Measurements from ENCODE around the gene AFF3. TPM values are rescaled to one million over a fixed set of nuclear protein-coding genes. Genes with fewer than 3 reads are reported as not detected.

AFF3 gene
- total and polyA plus RNA-seq, 2 of the 8 experiments (the other 6 are each of a cell fraction or from before 2014, with no cell fraction given) = 0.27 to 3.0 TPM

DNA sequence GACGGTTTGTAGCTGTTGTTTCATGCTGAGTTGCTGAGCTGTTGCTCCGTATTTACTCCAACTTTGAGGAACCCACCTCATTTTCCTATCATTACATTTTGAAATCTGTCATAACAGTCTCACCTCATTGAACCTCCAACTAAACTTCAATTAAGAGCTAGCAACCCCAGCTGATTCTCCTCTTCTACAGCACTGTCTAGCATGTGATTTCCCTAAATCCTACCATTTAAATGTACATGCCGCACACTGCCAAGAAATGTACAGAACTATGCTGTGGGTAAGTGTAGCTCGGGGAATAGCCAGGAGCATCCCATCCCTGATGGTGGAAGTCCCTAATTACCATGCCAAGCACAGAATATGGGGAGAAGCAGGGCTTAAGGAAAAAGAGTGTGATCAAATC is 299.9 kb downstream of the AFF3 start (continued):
- TF ChIP-seq, protein P1, sequence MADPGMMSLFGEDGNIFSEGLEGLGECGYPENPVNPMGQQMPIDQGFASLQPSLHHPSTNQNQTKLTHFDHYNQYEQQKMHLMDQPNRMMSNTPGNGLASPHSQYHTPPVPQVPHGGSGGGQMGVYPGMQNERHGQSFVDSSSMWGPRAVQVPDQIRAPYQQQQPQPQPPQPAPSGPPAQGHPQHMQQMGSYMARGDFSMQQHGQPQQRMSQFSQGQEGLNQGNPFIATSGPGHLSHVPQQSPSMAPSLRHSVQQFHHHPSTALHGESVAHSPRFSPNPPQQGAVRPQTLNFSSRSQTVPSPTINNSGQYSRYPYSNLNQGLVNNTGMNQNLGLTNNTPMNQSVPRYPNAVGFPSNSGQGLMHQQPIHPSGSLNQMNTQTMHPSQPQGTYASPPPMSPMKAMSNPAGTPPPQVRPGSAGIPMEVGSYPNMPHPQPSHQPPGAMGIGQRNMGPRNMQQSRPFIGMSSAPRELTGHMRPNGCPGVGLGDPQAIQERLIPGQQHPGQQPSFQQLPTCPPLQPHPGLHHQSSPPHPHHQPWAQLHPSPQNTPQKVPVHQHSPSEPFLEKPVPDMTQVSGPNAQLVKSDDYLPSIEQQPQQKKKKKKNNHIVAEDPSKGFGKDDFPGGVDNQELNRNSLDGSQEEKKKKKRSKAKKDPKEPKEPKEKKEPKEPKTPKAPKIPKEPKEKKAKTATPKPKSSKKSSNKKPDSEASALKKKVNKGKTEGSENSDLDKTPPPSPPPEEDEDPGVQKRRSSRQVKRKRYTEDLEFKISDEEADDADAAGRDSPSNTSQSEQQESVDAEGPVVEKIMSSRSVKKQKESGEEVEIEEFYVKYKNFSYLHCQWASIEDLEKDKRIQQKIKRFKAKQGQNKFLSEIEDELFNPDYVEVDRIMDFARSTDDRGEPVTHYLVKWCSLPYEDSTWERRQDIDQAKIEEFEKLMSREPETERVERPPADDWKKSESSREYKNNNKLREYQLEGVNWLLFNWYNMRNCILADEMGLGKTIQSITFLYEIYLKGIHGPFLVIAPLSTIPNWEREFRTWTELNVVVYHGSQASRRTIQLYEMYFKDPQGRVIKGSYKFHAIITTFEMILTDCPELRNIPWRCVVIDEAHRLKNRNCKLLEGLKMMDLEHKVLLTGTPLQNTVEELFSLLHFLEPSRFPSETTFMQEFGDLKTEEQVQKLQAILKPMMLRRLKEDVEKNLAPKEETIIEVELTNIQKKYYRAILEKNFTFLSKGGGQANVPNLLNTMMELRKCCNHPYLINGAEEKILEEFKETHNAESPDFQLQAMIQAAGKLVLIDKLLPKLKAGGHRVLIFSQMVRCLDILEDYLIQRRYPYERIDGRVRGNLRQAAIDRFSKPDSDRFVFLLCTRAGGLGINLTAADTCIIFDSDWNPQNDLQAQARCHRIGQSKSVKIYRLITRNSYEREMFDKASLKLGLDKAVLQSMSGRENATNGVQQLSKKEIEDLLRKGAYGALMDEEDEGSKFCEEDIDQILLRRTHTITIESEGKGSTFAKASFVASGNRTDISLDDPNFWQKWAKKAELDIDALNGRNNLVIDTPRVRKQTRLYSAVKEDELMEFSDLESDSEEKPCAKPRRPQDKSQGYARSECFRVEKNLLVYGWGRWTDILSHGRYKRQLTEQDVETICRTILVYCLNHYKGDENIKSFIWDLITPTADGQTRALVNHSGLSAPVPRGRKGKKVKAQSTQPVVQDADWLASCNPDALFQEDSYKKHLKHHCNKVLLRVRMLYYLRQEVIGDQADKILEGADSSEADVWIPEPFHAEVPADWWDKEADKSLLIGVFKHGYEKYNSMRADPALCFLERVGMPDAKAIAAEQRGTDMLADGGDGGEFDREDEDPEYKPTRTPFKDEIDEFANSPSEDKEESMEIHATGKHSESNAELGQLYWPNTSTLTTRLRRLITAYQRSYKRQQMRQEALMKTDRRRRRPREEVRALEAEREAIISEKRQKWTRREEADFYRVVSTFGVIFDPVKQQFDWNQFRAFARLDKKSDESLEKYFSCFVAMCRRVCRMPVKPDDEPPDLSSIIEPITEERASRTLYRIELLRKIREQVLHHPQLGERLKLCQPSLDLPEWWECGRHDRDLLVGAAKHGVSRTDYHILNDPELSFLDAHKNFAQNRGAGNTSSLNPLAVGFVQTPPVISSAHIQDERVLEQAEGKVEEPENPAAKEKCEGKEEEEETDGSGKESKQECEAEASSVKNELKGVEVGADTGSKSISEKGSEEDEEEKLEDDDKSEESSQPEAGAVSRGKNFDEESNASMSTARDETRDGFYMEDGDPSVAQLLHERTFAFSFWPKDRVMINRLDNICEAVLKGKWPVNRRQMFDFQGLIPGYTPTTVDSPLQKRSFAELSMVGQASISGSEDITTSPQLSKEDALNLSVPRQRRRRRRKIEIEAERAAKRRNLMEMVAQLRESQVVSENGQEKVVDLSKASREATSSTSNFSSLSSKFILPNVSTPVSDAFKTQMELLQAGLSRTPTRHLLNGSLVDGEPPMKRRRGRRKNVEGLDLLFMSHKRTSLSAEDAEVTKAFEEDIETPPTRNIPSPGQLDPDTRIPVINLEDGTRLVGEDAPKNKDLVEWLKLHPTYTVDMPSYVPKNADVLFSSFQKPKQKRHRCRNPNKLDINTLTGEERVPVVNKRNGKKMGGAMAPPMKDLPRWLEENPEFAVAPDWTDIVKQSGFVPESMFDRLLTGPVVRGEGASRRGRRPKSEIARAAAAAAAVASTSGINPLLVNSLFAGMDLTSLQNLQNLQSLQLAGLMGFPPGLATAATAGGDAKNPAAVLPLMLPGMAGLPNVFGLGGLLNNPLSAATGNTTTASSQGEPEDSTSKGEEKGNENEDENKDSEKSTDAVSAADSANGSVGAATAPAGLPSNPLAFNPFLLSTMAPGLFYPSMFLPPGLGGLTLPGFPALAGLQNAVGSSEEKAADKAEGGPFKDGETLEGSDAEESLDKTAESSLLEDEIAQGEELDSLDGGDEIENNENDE (IDR thresholded peaks at IDR 0.05; ENCODE audit: insufficient replicate concordance, low read length) = no peak
- TF ChIP-seq TBP (IDR thresholded peaks at IDR 0.05; ENCODE audit: low read depth, low read length) = no peak
- no peak for TF ChIP-seq ASH2L (IDR thresholded peaks at IDR 0.05; ENCODE audit: low read length)
- no peak for TF ChIP-seq EZH2 (IDR thresholded peaks at IDR 0.05; ENCODE audit: low read depth, low read length, severe bottlenecking)
- no peak for TF ChIP-seq NRF1 (IDR thresholded peaks at IDR 0.05; ENCODE audit: low read depth, low read length)
- no peak for TF ChIP-seq BCL11A (IDR thresholded peaks at IDR 0.05; ENCODE audit: low read depth in 2 of 2, low read length in 2 of 2)
- no peak for TF ChIP-seq POLR2AphosphoS5 (IDR thresholded peaks at IDR 0.05; ENCODE audit: low read depth, low read length)
- no peak for TF ChIP-seq SIRT6 (IDR thresholded peaks at IDR 0.05; ENCODE audit: low read length)
- TF ChIP-seq TAF7 (optimal IDR thresholded peaks at IDR 0.05; ENCODE audit: borderline replicate concordance, low read depth, low read length) = no peak
- TF ChIP-seq YY1 (IDR thresholded peaks at IDR 0.05; ENCODE audit: low read depth, low read length) = no peak
- TF ChIP-seq BACH1 (IDR thresholded peaks at IDR 0.05; ENCODE audit: low read length) = no peak
- TF ChIP-seq CREB1 (IDR thresholded peaks at IDR 0.05) = no peak
- no peak for TF ChIP-seq CHD1 (IDR thresholded peaks at IDR 0.05; ENCODE audit: low read depth, low read length)
